Activated naive CD4-positive, alpha-beta T cell treated with anti-CD3 and anti-CD28 coated beads, Interleukin-2, amount 10 ng/mL, durations not matched to agents 7 days and 5 days (primary cell): Measurements from ENCODE around the gene MBP.

Experiments
- CTCF ChIA-PET: fragments of 350-600 bp; sonication (Branson Sonifier 250); formaldehyde crosslinking; loops from one replicate; lab custom pipeline; 2021; ENCODE audit warnings: antibody characterized with exemption; lab: Charles Lee
- DNase-seq: peaks from one replicate; pipeline ENCODE4 v3.0.0-alpha.2; 2020
- H3K27ac Mint-ChIP-seq: one replicate; pipeline ENCODE4 v1.8.0; 2021; ENCODE audit warnings: mild to moderate bottlenecking, moderate library complexity, mixed read lengths
- H3K27me3 Mint-ChIP-seq: one replicate; pipeline ENCODE4 v1.8.0; 2021; ENCODE audit warnings: mild to moderate bottlenecking, mixed read lengths
- H3K36me3 Mint-ChIP-seq: one replicate; pipeline ENCODE4 v1.8.0; 2021; ENCODE audit warnings: mixed read lengths
- H3K4me1 Mint-ChIP-seq: one replicate; pipeline ENCODE4 v1.8.0; 2021; ENCODE audit warnings: mixed read lengths
- H3K4me3 Mint-ChIP-seq: one replicate; pipeline ENCODE4 v1.8.0; 2021; ENCODE audit warnings: mild to moderate bottlenecking, moderate library complexity, mixed read lengths
- H3K9me3 Mint-ChIP-seq: one replicate; pipeline ENCODE4 v1.8.0; 2021; ENCODE audit warnings: mixed read lengths

The MBP gene

GRCh38 chr18:77161961-77162360, 29.4 kb upstream of the MBP start:
- CTCF ChIA-PET: no interaction called here
- DNase-seq: no peak
- Mint-ChIP-seq H3K36me3 (no peaks in the 10 kb centered on the region), H3K27ac (no peak overlapping the region), H3K4me1 (no peaks in the 10 kb centered on the region), H3K27me3 (peaks cover 38% of the 10 kb centered on the region), H3K9me3 (no peaks in the 10 kb centered on the region), H3K4me3 (no peak overlapping the region)

- H3K36me3 Mint-ChIP-seq: no peaks in the 10 kb centered on the region
- no peak overlapping the region for H3K27ac Mint-ChIP-seq
- H3K27me3 Mint-ChIP-seq: peaks cover 37% of the 10 kb centered on the region
- CTCF ChIA-PET: no interaction called here
- DNase-seq: no peak
- H3K4me1 Mint-ChIP-seq: no peaks in the 10 kb centered on the region
- no peaks in the 10 kb centered on the region for H3K9me3 Mint-ChIP-seq
- H3K4me3 Mint-ChIP-seq: no peak overlapping the region
Measured at GRCh38 chr18:77161383-77161782, 28.8 kb upstream of the MBP start.

DNA sequence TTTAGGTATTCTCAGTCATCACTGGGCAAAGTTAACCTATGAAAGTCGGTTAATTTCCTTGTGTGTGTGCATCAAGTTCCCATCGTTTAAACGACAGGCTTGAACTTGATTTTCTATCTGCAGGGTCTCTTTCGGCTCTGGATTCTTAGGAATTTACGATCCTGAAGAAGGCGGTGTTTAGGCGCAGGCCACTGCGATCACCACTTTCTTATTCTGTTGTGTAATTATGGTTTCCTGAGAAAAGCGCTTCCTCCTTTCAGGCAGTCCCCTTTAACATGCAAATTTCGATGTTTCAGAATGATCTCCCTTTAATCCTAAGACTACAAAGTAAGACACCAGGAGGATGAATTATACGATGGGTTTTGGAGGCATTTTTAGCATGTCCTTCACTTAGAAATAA, 27.9 kb upstream of the MBP start:
- H3K36me3 Mint-ChIP-seq: no peaks in the 10 kb centered on the region
- H3K27ac Mint-ChIP-seq: no peak overlapping the region
- no peaks in the 10 kb centered on the region for H3K4me1 Mint-ChIP-seq
- no peak for DNase-seq
- H3K9me3 Mint-ChIP-seq: no peaks in the 10 kb centered on the region
- peaks cover 36% of the 10 kb centered on the region for H3K27me3 Mint-ChIP-seq
- no peak overlapping the region for H3K4me3 Mint-ChIP-seq
- CTCF ChIA-PET: no interaction called here

- H3K4me1 Mint-ChIP-seq: no peaks in the 10 kb centered on the region
Measured at GRCh38 chr18:77157312-77157711, 24.7 kb upstream of the MBP start.

DNA sequence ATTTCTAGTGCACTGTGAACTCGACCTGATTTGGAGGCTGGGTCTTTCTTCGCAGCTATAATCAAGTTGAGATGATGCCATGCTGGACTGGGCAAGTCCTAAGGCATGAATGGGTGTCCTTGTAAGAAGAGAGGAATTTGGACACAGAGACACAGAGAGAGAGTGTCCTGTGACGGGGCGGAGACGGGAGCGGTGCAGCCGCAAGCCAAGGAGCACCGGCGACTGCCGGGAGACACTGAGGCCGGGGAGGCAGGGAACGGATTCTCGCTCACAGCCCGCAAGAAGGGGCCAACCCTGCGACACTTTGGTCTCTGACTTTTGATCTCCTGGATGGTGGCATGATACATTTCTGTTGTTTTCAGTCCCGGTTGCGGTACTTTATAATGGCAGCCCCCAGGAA, 22.4 kb upstream of the MBP start:
- DNase-seq: no peak
- peaks cover 38% of the 10 kb centered on the region for H3K27me3 Mint-ChIP-seq
- no peak overlapping the region for H3K27ac Mint-ChIP-seq
- no peaks in the 10 kb centered on the region for H3K9me3 Mint-ChIP-seq
- peaks cover 8% of the 10 kb centered on the region for H3K4me1 Mint-ChIP-seq
- no peaks in the 10 kb centered on the region for H3K36me3 Mint-ChIP-seq
- no peak overlapping the region for H3K4me3 Mint-ChIP-seq
- CTCF ChIA-PET: no interaction called here

More at GRCh38 chr18:77157312-77157711, 24.7 kb upstream of the MBP start:
- Mint-ChIP-seq H3K27ac (no peak overlapping the region), H3K36me3 (no peaks in the 10 kb centered on the region), H3K4me3 (no peak overlapping the region), H3K27me3 (peaks cover 40% of the 10 kb centered on the region), H3K9me3 (no peaks in the 10 kb centered on the region)
- CTCF ChIA-PET: no interaction called here
- no peak for DNase-seq

GRCh38 chr18:77153404-77153803, 20.8 kb upstream of the MBP start:
- Mint-ChIP-seq H3K4me3 (no peak overlapping the region), H3K27me3 (peaks cover 27% of the 10 kb centered on the region), H3K27ac (no peak overlapping the region), H3K4me1 (peaks cover 8% of the 10 kb centered on the region), H3K36me3 (no peaks in the 10 kb centered on the region), H3K9me3 (no peaks in the 10 kb centered on the region)
- no peak for DNase-seq
- CTCF ChIA-PET: no interaction called here

- Mint-ChIP-seq H3K4me1 (peaks cover 17% of the 10 kb centered on the region), H3K27ac (no peak overlapping the region), H3K9me3 (no peaks in the 10 kb centered on the region), H3K4me3 (no peak overlapping the region), H3K27me3 (peaks cover 23% of the 10 kb centered on the region), H3K36me3 (no peaks in the 10 kb centered on the region)
- DNase-seq: no peak
- CTCF ChIA-PET: no interaction called here
Measured at GRCh38 chr18:77151772-77152520, 19.4 kb upstream of the MBP start.

GRCh38 chr18:77151033-77151771, 18.6 kb upstream of the MBP start:
- Mint-ChIP-seq H3K4me3 (no peak overlapping the region), H3K27me3 (peaks cover 17% of the 10 kb centered on the region), H3K36me3 (no peaks in the 10 kb centered on the region), H3K4me1 (peaks cover 25% of the 10 kb centered on the region), H3K9me3 (no peaks in the 10 kb centered on the region), H3K27ac (peak overlapping the region; percentile 17)
- CTCF ChIA-PET: interaction anchor here (0.8 kb wide), 1 partner anchor 82 kb away, joined by 3 read pairs; no protein-coding TSS in a partner anchor
- DNase-seq: no peak

GRCh38 chr18:77150588-77150987, 18.0 kb upstream of the MBP start:
- Mint-ChIP-seq H3K27ac (no peak overlapping the region), H3K36me3 (no peaks in the 10 kb centered on the region), H3K4me3 (no peak overlapping the region), H3K27me3 (peaks cover 12% of the 10 kb centered on the region), H3K4me1 (peaks cover 28% of the 10 kb centered on the region), H3K9me3 (no peaks in the 10 kb centered on the region)
- DNase-seq: no peak
- CTCF ChIA-PET: interaction anchor here (0.8 kb wide), 1 partner anchor 81 kb away, joined by 3 read pairs; no protein-coding TSS in a partner anchor

GRCh38 chr18:77148289-77148688, 15.7 kb upstream of the MBP start:
- no peak overlapping the region for H3K4me3 Mint-ChIP-seq
- CTCF ChIA-PET: interaction anchor here (0.8 kb wide), 1 partner anchor 60 kb away, joined by 3 read pairs; no protein-coding TSS in a partner anchor
- DNase-seq: no peak
- peaks cover 16% of the 10 kb centered on the region for H3K9me3 Mint-ChIP-seq
- peaks cover 38% of the 10 kb centered on the region for H3K4me1 Mint-ChIP-seq
- H3K27me3 Mint-ChIP-seq: no peaks in the 10 kb centered on the region
- no peak overlapping the region for H3K27ac Mint-ChIP-seq
- H3K36me3 Mint-ChIP-seq: peaks cover 12% of the 10 kb centered on the region

GRCh38 chr18:77147418-77147852, 14.9 kb upstream of the MBP start:
- Mint-ChIP-seq H3K27me3 (no peaks in the 10 kb centered on the region), H3K27ac (peak overlapping the region; percentile 55), H3K9me3 (peaks cover 25% of the 10 kb centered on the region), H3K4me3 (no peak overlapping the region), H3K36me3 (peaks cover 18% of the 10 kb centered on the region), H3K4me1 (peaks cover 38% of the 10 kb centered on the region)
- CTCF ChIA-PET: interaction anchor here (0.5 to 2.0 kb wide), 3 partner anchors 33 to 64 kb away, joined by 3 to 4 read pairs (median 4); no protein-coding TSS in a partner anchor
- DNase-seq: no peak

- no peak for DNase-seq
- H3K9me3 Mint-ChIP-seq: peaks cover 31% of the 10 kb centered on the region
- peaks cover 25% of the 10 kb centered on the region for H3K36me3 Mint-ChIP-seq
- H3K4me3 Mint-ChIP-seq: no peak overlapping the region
- CTCF ChIA-PET: interaction anchor here (0.6 to 2.0 kb wide), 3 partner anchors 32 to 231 kb away, joined by 3 to 4 read pairs (median 4); no protein-coding TSS in a partner anchor
- H3K27ac Mint-ChIP-seq: no peak overlapping the region
- no peaks in the 10 kb centered on the region for H3K27me3 Mint-ChIP-seq
- H3K4me1 Mint-ChIP-seq: peaks cover 46% of the 10 kb centered on the region
Measured at GRCh38 chr18:77146249-77147080, 13.9 kb upstream of the MBP start.

DNA sequence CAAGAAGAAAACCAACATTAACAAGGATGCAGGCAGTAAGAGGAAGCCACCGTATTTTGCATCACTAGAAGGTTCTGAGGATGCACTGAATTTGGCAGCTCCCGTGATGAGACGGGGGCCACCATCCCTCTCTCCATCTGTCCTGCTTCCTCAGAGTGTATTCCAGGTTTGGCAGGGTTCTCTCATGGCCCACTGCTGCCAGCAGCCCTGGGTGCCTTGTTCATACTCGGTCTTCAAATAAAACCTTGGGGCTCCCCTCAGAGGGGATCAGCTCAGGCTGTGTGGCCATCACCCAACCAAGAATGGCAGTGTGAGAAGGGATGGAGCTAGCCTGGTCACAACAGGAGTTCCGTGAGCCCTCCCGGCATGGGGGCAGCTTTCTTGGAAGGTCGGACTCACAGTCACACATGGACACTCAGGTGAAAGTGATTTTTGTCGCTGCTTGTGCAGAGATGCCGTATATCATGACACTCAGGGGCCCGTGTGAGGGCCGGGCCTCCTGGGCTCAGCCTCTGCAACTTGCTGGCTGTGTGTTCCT, 12.8 kb upstream of the MBP start:
- peaks cover 25% of the 10 kb centered on the region for H3K36me3 Mint-ChIP-seq
- H3K4me3 Mint-ChIP-seq: no peak overlapping the region
- no peak overlapping the region for H3K27ac Mint-ChIP-seq
- H3K9me3 Mint-ChIP-seq: peaks cover 31% of the 10 kb centered on the region
- H3K27me3 Mint-ChIP-seq: no peaks in the 10 kb centered on the region
- H3K4me1 Mint-ChIP-seq: peaks cover 49% of the 10 kb centered on the region
- CTCF ChIA-PET: interaction anchor here (0.6 to 1.8 kb wide), 2 partner anchors 66 to 230 kb away, joined by 3 to 4 read pairs; no protein-coding TSS in a partner anchor
- DNase-seq: no peak
